Measurements from ENCODE around the gene TRUB2. TPM values are rescaled to one million over a fixed set of nuclear protein-coding genes. Genes with fewer than 3 reads are reported as not detected.

The TRUB2 gene
- total RNA-seq, 4 donors from 2014 or later = 7.1 to 18.1 (median 14.3) TPM

DNA sequence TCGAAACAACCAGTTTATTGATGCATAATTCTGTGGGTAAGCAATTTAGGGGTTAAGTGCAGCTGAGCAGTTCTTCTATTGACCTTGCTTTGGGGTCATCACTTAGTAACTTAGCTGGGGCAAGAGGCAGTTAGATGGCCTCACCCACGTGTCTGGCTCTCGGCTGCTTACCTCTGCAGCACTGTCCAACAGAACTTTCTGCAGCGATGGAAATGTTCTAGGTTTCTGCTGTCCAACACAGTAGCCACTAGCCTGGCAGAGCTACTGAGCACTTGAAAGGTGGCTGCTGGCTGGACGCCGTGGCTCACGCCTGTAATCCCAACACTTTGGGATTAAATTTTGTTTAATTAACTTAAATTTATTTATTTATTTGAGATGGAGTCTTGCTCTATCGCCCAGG lies 35.8 kb upstream of the TRUB2 start:
- no peak for DNase-seq
- H3K36me3 ChIP-seq = peaks cover 0 to 24% of the 10 kb centered on the region in 2 donors
- H3K27me3 ChIP-seq = no peaks in the 10 kb centered on the region
- no peak overlapping the region for H3K27ac ChIP-seq
- no peak for ATAC-seq
- H3K9me3 ChIP-seq = no peaks in the 10 kb centered on the region
- intact Hi-C loops (cut with DNase I; ENCODE audit: low total_unique reads) (no loop called here), in situ Hi-C loops (cut with MboI; ENCODE audit: low sequenced_read_pairs in 4 of 4) (no loop called here)
- no peak for TF ChIP-seq POLR2A (IDR thresholded peaks at IDR 0.05)
- TF ChIP-seq, protein P1, sequence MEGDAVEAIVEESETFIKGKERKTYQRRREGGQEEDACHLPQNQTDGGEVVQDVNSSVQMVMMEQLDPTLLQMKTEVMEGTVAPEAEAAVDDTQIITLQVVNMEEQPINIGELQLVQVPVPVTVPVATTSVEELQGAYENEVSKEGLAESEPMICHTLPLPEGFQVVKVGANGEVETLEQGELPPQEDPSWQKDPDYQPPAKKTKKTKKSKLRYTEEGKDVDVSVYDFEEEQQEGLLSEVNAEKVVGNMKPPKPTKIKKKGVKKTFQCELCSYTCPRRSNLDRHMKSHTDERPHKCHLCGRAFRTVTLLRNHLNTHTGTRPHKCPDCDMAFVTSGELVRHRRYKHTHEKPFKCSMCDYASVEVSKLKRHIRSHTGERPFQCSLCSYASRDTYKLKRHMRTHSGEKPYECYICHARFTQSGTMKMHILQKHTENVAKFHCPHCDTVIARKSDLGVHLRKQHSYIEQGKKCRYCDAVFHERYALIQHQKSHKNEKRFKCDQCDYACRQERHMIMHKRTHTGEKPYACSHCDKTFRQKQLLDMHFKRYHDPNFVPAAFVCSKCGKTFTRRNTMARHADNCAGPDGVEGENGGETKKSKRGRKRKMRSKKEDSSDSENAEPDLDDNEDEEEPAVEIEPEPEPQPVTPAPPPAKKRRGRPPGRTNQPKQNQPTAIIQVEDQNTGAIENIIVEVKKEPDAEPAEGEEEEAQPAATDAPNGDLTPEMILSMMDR (IDR thresholded peaks at IDR 0.05 in 4 of 5, conservative IDR thresholded peaks at IDR 0.05 in 1 of 5) = no peak
- H3K4me1 ChIP-seq = peaks cover 5 to 13% of the 10 kb centered on the region in 2 donors
- H3K4me3 ChIP-seq = no peak overlapping the region

DNA sequence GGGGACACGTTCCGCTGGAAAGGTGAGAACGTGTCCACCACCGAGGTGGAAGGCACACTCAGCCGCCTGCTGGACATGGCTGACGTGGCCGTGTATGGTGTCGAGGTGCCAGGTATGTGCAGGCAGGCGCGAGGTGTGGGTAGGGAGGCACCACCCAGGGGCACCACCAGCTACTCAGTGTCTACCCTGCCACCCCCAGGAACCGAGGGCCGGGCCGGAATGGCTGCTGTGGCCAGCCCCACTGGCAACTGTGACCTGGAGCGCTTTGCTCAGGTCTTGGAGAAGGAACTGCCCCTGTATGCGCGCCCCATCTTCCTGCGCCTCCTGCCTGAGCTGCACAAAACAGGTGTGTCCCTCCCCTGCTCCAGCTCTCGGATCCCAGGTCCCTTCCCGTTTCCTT lies 33.2 kb upstream of the TRUB2 start:
- TF ChIP-seq POLR2A (IDR thresholded peaks at IDR 0.05) = no peak
- TF ChIP-seq, protein P1 (IDR thresholded peaks at IDR 0.05 in 4 of 5, conservative IDR thresholded peaks at IDR 0.05 in 1 of 5) = no peak
- intact Hi-C loops (cut with DNase I; ENCODE audit: low total_unique reads) = no loop called here

DNA sequence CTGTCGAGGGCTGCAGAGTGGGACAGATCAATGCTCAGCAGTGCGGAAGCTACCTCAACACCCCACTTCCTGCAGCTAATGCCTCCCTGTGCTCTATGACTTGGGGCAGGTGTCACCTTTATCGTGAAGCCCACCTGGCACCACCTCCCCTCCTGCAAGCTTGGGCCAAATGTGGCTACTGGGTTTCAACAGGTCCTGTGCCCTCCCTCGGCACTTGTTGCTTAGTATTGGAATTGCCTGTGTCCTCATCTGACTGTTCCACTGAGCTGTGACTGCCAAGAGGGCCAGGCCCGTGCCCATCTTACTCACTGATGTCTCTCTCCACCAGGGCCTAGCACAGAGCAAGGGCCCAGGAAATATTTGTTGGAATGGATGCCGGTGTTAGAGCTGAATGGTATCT lies 27.5 kb upstream of the TRUB2 start:
- TF ChIP-seq, protein P1 (IDR thresholded peaks at IDR 0.05 in 4 of 5, conservative IDR thresholded peaks at IDR 0.05 in 1 of 5) = no peak
- TF ChIP-seq POLR2A (IDR thresholded peaks at IDR 0.05) = no peak
- H3K27ac ChIP-seq = no peak overlapping the region
- DNase-seq (no peak), ATAC-seq (no peak)
- peaks cover 0 to 75% of the 10 kb centered on the region in 2 donors for H3K36me3 ChIP-seq
- in situ Hi-C loops (cut with MboI; ENCODE audit: low sequenced_read_pairs in 4 of 4) (loop anchor here in 1 of 4 donors (25.0 kb wide), 1 partner anchor 162 kb away; the partner anchor contains the start of gene CIZ1), intact Hi-C loops (cut with DNase I; ENCODE audit: low total_unique reads) (no loop called here)
- H3K9me3 ChIP-seq = no peaks in the 10 kb centered on the region
- H3K4me1 ChIP-seq = no peaks in the 10 kb centered on the region
- no peaks in the 10 kb centered on the region for H3K27me3 ChIP-seq
- H3K4me3 ChIP-seq = no peak overlapping the region

More for the DNA sequence above, 33.2 kb upstream of the TRUB2 start:
- DNase-seq (no peak), ATAC-seq (no peak)
- H3K4me1 ChIP-seq = no peaks in the 10 kb centered on the region
- H3K4me3 ChIP-seq = no peak overlapping the region
- peaks cover 0 to 38% of the 10 kb centered on the region in 2 donors for H3K36me3 ChIP-seq
- in situ Hi-C loops (cut with MboI; ENCODE audit: low sequenced_read_pairs in 4 of 4) = no loop called here
- no peak overlapping the region for H3K27ac ChIP-seq
- H3K9me3 ChIP-seq = no peaks in the 10 kb centered on the region
- H3K27me3 ChIP-seq = no peaks in the 10 kb centered on the region

DNA sequence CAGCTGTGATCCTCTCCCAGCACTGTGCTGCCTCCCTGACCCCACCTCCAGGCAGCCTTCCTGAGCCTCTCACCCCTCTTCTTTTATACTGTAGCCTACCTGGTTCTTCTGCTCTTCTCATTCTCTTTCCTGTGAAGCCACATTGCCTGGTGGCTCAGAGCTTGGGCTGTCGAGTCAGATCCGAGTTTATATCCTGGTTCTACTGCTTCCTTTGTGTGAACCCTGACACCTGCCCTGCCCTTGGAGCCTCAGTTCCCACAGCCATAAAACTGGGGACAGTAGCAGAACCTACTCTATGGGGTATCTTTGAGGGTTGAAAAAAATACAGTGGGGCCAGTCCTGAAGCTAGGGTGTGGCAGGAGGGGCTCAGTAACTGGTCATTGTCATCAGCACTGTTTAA lies 26.9 kb upstream of the TRUB2 start:
- TF ChIP-seq, protein P1 (IDR thresholded peaks at IDR 0.05 in 4 of 5, conservative IDR thresholded peaks at IDR 0.05 in 1 of 5) = no peak
- TF ChIP-seq POLR2A (IDR thresholded peaks at IDR 0.05) = no peak
- no peak for ATAC-seq
- DNase-seq = no peak
- intact Hi-C loops (cut with DNase I; ENCODE audit: low total_unique reads) = no loop called here
- Histone ChIP-seq H3K27ac (no peak overlapping the region), H3K9me3 (no peaks in the 10 kb centered on the region), H3K4me3 (no peak overlapping the region), H3K4me1 (no peaks in the 10 kb centered on the region), H3K27me3 (no peaks in the 10 kb centered on the region), H3K36me3 (peaks cover 0 to 81% of the 10 kb centered on the region in 2 donors)
- in situ Hi-C loops (cut with MboI; ENCODE audit: low sequenced_read_pairs in 4 of 4) = loop anchor here in 1 of 4 donors (25.0 kb wide), 1 partner anchor 162 kb away; the partner anchor contains the start of gene CIZ1

Measured in gastrocnemius medialis (tissue), 4 donors.